ENCODE measurements around the gene C16orf74.

Gene C16orf74

GRCh38 chr16:85774136-85774535 lies 23.2 kb upstream of the C16orf74 start:
- no peak overlapping the region for H3K4me3 ChIP-seq (ENCODE audit: low read depth in 1 of 2, low read length in 2 of 2)
- no peaks in the 10 kb centered on the region for H3K4me1 ChIP-seq (ENCODE audit: control insufficient read depth in 1 of 2, insufficient read depth in 2 of 2, low read length in 2 of 2)
- H3K27me3 ChIP-seq (ENCODE audit: low read depth, low read length), result no peaks in the 10 kb centered on the region
- no peak overlapping the region for H3K27ac ChIP-seq (ENCODE audit: low read length)
- no peaks in the 10 kb centered on the region for H3K9me3 ChIP-seq (ENCODE audit: control insufficient read depth in 1 of 2, low read length in 2 of 2)
- H3K36me3 ChIP-seq (ENCODE audit: control insufficient read depth in 1 of 2, insufficient read depth in 2 of 2, low read length in 2 of 2), result peaks cover 7 to 39% of the 10 kb centered on the region in 2 donors

- H3K4me1 ChIP-seq (ENCODE audit: control insufficient read depth in 1 of 2, insufficient read depth in 2 of 2, low read length in 2 of 2), result no peaks in the 10 kb centered on the region
- H3K36me3 ChIP-seq (ENCODE audit: control insufficient read depth in 1 of 2, insufficient read depth in 2 of 2, low read length in 2 of 2), result peaks cover 1 to 28% of the 10 kb centered on the region in 2 donors
- H3K4me3 ChIP-seq (ENCODE audit: low read depth in 1 of 2, low read length in 2 of 2), result no peak overlapping the region
- H3K9me3 ChIP-seq (ENCODE audit: control insufficient read depth in 1 of 2, low read length in 2 of 2), result no peaks in the 10 kb centered on the region
- H3K27ac ChIP-seq (ENCODE audit: low read length), result no peak overlapping the region
- no peaks in the 10 kb centered on the region for H3K27me3 ChIP-seq (ENCODE audit: low read depth, low read length)
Observed at GRCh38 chr16:85773044-85773443, 22.1 kb upstream of the C16orf74 start.

- no peaks in the 10 kb centered on the region for H3K9me3 ChIP-seq (ENCODE audit: control insufficient read depth in 1 of 2, low read length in 2 of 2)
- H3K27me3 ChIP-seq (ENCODE audit: low read depth, low read length), result no peaks in the 10 kb centered on the region
- no peaks in the 10 kb centered on the region for H3K4me1 ChIP-seq (ENCODE audit: control insufficient read depth in 1 of 2, insufficient read depth in 2 of 2, low read length in 2 of 2)
- H3K36me3 ChIP-seq (ENCODE audit: control insufficient read depth in 1 of 2, insufficient read depth in 2 of 2, low read length in 2 of 2), result peaks cover 0 to 8% of the 10 kb centered on the region in 2 donors
- H3K4me3 ChIP-seq (ENCODE audit: low read depth in 1 of 2, low read length in 2 of 2), result no peak overlapping the region
- H3K27ac ChIP-seq (ENCODE audit: low read length), result no peak overlapping the region
Observed at GRCh38 chr16:85770741-85771140, 19.8 kb upstream of the C16orf74 start.

GRCh38 chr16:85768199-85768598 lies 17.3 kb upstream of the C16orf74 start:
- no peaks in the 10 kb centered on the region for H3K27me3 ChIP-seq (ENCODE audit: low read depth, low read length)
- H3K4me1 ChIP-seq (ENCODE audit: control insufficient read depth in 1 of 2, insufficient read depth in 2 of 2, low read length in 2 of 2), result no peaks in the 10 kb centered on the region
- H3K27ac ChIP-seq (ENCODE audit: low read length), result no peak overlapping the region
- H3K4me3 ChIP-seq (ENCODE audit: low read depth in 1 of 2, low read length in 2 of 2), result no peak overlapping the region
- H3K9me3 ChIP-seq (ENCODE audit: control insufficient read depth in 1 of 2, low read length in 2 of 2), result no peaks in the 10 kb centered on the region
- H3K36me3 ChIP-seq (ENCODE audit: control insufficient read depth in 1 of 2, insufficient read depth in 2 of 2, low read length in 2 of 2), result peaks cover 0 to 8% of the 10 kb centered on the region in 2 donors

- H3K4me1 ChIP-seq (ENCODE audit: control insufficient read depth in 1 of 2, insufficient read depth in 2 of 2, low read length in 2 of 2), result no peaks in the 10 kb centered on the region
- peaks cover 0 to 8% of the 10 kb centered on the region in 2 donors for H3K36me3 ChIP-seq (ENCODE audit: control insufficient read depth in 1 of 2, insufficient read depth in 2 of 2, low read length in 2 of 2)
- H3K4me3 ChIP-seq (ENCODE audit: low read depth in 1 of 2, low read length in 2 of 2), result no peak overlapping the region
- H3K9me3 ChIP-seq (ENCODE audit: control insufficient read depth in 1 of 2, low read length in 2 of 2), result no peaks in the 10 kb centered on the region
- no peaks in the 10 kb centered on the region for H3K27me3 ChIP-seq (ENCODE audit: low read depth, low read length)
- no peak overlapping the region for H3K27ac ChIP-seq (ENCODE audit: low read length)
Observed at GRCh38 chr16:85767531-85767930, 16.6 kb upstream of the C16orf74 start.

- H3K9me3 ChIP-seq (ENCODE audit: control insufficient read depth in 1 of 2, low read length in 2 of 2), result no peaks in the 10 kb centered on the region
- no peak overlapping the region for H3K4me3 ChIP-seq (ENCODE audit: low read depth in 1 of 2, low read length in 2 of 2)
- peaks cover 0 to 4% of the 10 kb centered on the region in 2 donors for H3K36me3 ChIP-seq (ENCODE audit: control insufficient read depth in 1 of 2, insufficient read depth in 2 of 2, low read length in 2 of 2)
- H3K27ac ChIP-seq (ENCODE audit: low read length), result no peak overlapping the region
- no peaks in the 10 kb centered on the region for H3K27me3 ChIP-seq (ENCODE audit: low read depth, low read length)
- H3K4me1 ChIP-seq (ENCODE audit: control insufficient read depth in 1 of 2, insufficient read depth in 2 of 2, low read length in 2 of 2), result no peaks in the 10 kb centered on the region
Observed at GRCh38 chr16:85765767-85766166, 14.9 kb upstream of the C16orf74 start.

GRCh38 chr16:85765211-85765610 lies 14.3 kb upstream of the C16orf74 start:
- H3K27me3 ChIP-seq (ENCODE audit: low read depth, low read length), result no peaks in the 10 kb centered on the region

GRCh38 chr16:85763616-85764015 lies 12.7 kb upstream of the C16orf74 start:
- Histone ChIP-seq H3K27me3 (ENCODE audit: low read depth, low read length) (no peaks in the 10 kb centered on the region), H3K27ac (ENCODE audit: low read length) (no peak overlapping the region), H3K9me3 (ENCODE audit: control insufficient read depth in 1 of 2, low read length in 2 of 2) (no peaks in the 10 kb centered on the region), H3K36me3 (ENCODE audit: control insufficient read depth in 1 of 2, insufficient read depth in 2 of 2, low read length in 2 of 2) (no peaks in the 10 kb centered on the region), H3K4me3 (ENCODE audit: low read depth in 1 of 2, low read length in 2 of 2) (no peak overlapping the region), H3K4me1 (ENCODE audit: control insufficient read depth in 1 of 2, insufficient read depth in 2 of 2, low read length in 2 of 2) (no peaks in the 10 kb centered on the region)

More at GRCh38 chr16:85765211-85765610, 14.3 kb upstream of the C16orf74 start:
- Histone ChIP-seq H3K9me3 (ENCODE audit: control insufficient read depth in 1 of 2, low read length in 2 of 2) (no peaks in the 10 kb centered on the region), H3K36me3 (ENCODE audit: control insufficient read depth in 1 of 2, insufficient read depth in 2 of 2, low read length in 2 of 2) (no peaks in the 10 kb centered on the region), H3K27ac (ENCODE audit: low read length) (no peak overlapping the region), H3K4me3 (ENCODE audit: low read depth in 1 of 2, low read length in 2 of 2) (no peak overlapping the region), H3K4me1 (ENCODE audit: control insufficient read depth in 1 of 2, insufficient read depth in 2 of 2, low read length in 2 of 2) (no peaks in the 10 kb centered on the region)

- Histone ChIP-seq H3K36me3 (ENCODE audit: control insufficient read depth in 1 of 2, insufficient read depth in 2 of 2, low read length in 2 of 2) (no peaks in the 10 kb centered on the region), H3K27me3 (ENCODE audit: low read depth, low read length) (no peaks in the 10 kb centered on the region), H3K9me3 (ENCODE audit: control insufficient read depth in 1 of 2, low read length in 2 of 2) (no peaks in the 10 kb centered on the region), H3K4me1 (ENCODE audit: control insufficient read depth in 1 of 2, insufficient read depth in 2 of 2, low read length in 2 of 2) (no peaks in the 10 kb centered on the region), H3K27ac (ENCODE audit: low read length) (no peak overlapping the region), H3K4me3 (ENCODE audit: low read depth in 1 of 2, low read length in 2 of 2) (no peak overlapping the region)
Observed at GRCh38 chr16:85762970-85763369, 12.1 kb upstream of the C16orf74 start.

- H3K4me1 ChIP-seq (ENCODE audit: control insufficient read depth in 1 of 2, insufficient read depth in 2 of 2, low read length in 2 of 2), result no peaks in the 10 kb centered on the region
- no peaks in the 10 kb centered on the region for H3K27me3 ChIP-seq (ENCODE audit: low read depth, low read length)
- H3K4me3 ChIP-seq (ENCODE audit: low read depth in 1 of 2, low read length in 2 of 2), result no peak overlapping the region
- H3K36me3 ChIP-seq (ENCODE audit: control insufficient read depth in 1 of 2, insufficient read depth in 2 of 2, low read length in 2 of 2), result no peaks in the 10 kb centered on the region
- no peaks in the 10 kb centered on the region for H3K9me3 ChIP-seq (ENCODE audit: control insufficient read depth in 1 of 2, low read length in 2 of 2)
- no peak overlapping the region for H3K27ac ChIP-seq (ENCODE audit: low read length)
Observed at GRCh38 chr16:85761861-85762260, 11.0 kb upstream of the C16orf74 start.

GRCh38 chr16:85759631-85760419 lies 8.9 kb upstream of the C16orf74 start:
- H3K27me3 ChIP-seq (ENCODE audit: low read depth, low read length), result no peaks in the 10 kb centered on the region
- no peaks in the 10 kb centered on the region for H3K4me1 ChIP-seq (ENCODE audit: control insufficient read depth in 1 of 2, insufficient read depth in 2 of 2, low read length in 2 of 2)
- no peak overlapping the region for H3K4me3 ChIP-seq (ENCODE audit: low read depth in 1 of 2, low read length in 2 of 2)
- H3K36me3 ChIP-seq (ENCODE audit: control insufficient read depth in 1 of 2, insufficient read depth in 2 of 2, low read length in 2 of 2), result no peaks in the 10 kb centered on the region
- no peaks in the 10 kb centered on the region for H3K9me3 ChIP-seq (ENCODE audit: control insufficient read depth in 1 of 2, low read length in 2 of 2)
- no peak overlapping the region for H3K27ac ChIP-seq (ENCODE audit: low read length)

GRCh38 chr16:85759136-85759535 lies 8.2 kb upstream of the C16orf74 start:
- Histone ChIP-seq H3K36me3 (ENCODE audit: control insufficient read depth in 1 of 2, insufficient read depth in 2 of 2, low read length in 2 of 2) (no peaks in the 10 kb centered on the region), H3K4me1 (ENCODE audit: control insufficient read depth in 1 of 2, insufficient read depth in 2 of 2, low read length in 2 of 2) (peaks cover 0 to 2% of the 10 kb centered on the region in 2 donors), H3K27me3 (ENCODE audit: low read depth, low read length) (no peaks in the 10 kb centered on the region), H3K9me3 (ENCODE audit: control insufficient read depth in 1 of 2, low read length in 2 of 2) (no peaks in the 10 kb centered on the region), H3K4me3 (ENCODE audit: low read depth in 1 of 2, low read length in 2 of 2) (no peak overlapping the region), H3K27ac (ENCODE audit: low read length) (no peak overlapping the region)
